IPS DF 4.7 (cell line): ENCODE data around the gene EFS.
"Not testable (repeated sequence)": the region's sequence is repeated elsewhere in the genome, so short reads cannot be mapped to it uniquely, and the experiment has no call there.

Experiments
- DNase-seq: peaks from one replicate; pipeline ENCODE4 v3.0.0-alpha.2; 2013; ENCODE audit warnings: low spot score; ENCODE audit errors: extremely low read depth

The EFS gene

GRCh38 chr14:23399591-23399990 lies 34.6 kb upstream of the EFS start:
- DNase-seq = no peak

DNA sequence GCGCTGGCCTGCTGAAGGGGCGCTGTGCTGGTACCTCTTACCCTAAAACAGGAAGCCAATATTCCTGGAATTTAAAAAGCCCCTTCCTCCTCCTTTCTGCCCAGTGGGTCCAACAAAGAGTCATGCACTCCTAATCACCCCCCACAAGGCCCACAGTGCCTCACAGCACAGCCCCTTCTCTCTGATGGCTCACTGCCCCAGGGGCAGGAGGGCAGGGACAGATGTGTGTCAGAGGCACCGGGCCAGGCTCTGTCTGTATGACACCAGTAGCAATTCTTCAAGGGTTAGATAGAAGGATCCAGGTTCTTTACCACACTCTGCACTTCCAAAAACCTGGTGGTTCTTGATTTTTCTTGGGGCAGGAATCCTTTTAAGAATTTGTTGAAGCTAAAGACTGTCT lies 34.2 kb upstream of the EFS start:
- DNase-seq = no peak

DNA sequence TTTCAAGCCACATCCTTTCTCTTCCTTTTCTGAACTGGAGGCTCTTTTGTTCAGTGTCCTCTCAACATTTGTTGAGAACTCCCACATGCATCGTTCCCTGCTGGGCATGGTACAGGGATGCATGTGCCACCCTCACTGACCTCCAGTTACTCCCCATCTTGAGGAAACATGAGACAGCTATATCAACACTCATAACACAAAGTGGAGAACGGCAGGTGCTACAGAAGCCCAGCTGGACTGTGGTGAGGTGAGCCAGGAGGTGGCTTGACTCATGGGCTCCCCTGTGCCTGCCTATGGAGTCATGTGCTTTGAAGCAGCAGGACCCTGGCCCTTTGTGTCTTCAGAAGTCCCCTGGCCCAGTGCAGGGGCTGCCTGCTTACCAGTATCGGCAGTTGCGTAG lies 33.4 kb upstream of the EFS start:
- no peak for DNase-seq

GRCh38 chr14:23396781-23397407 lies 31.9 kb upstream of the EFS start:
- DNase-seq = no peak

DNA sequence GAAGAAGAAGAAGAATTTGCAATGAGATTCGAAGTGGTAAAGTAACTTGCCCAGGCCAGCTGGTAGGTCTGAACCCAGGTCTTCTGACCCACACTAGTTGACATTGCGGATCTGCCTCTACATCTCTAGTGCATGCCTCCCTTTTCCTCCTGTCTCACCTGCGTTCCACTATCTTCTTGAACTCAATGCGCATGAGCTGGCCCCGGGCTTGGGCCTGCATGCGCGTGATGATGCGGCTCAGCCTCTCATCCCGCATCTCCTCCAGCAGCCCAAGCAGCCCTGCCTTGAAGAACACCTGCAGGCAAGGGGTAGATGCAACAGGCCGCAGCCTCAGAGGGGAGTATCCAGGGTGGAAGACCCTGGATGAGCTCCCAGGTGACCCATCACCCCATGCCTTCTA lies 31.2 kb upstream of the EFS start:
- DNase-seq = no peak

DNA sequence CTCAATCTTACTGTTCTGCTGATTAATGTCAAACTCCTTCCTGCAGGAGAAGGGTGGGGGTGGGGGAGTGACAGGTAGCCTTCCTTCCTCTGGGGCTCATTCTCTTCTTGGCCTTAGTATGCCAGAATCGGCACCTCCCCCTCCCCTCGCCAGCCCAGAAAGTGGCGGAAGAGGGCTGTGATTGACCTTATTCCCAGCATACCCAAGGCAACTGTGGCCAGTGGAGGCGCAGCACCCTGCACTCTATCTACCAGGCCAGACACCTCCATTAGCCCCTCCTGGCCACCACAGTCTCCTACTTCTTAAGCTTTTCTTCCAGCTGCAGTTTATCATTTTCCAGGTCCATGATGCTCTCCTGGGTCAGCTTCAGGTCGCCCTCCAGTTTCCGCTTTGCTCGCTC lies 27.6 kb upstream of the EFS start:
- no peak for DNase-seq

DNA sequence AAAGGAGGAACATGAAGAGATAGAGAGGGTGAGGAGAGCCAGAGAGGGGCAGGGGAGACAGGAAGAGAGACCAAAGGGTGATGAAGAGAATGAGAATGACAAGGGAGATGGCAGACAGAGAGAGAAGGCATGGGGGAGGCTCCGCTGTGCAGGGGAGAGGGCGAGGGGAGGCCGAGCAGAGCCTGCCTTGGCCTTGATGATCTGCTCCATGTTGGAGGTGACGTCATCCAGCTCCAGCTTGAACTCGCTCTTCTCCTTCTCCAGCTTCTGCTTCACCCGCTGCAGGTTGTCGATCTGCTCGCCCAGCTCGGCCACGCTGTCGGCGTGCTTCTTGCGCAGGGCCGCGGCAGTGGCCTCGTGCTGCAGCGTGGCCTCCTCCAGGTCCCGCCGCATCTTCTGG lies 24.9 kb upstream of the EFS start:
- DNase-seq = not testable (repeated sequence)

DNA sequence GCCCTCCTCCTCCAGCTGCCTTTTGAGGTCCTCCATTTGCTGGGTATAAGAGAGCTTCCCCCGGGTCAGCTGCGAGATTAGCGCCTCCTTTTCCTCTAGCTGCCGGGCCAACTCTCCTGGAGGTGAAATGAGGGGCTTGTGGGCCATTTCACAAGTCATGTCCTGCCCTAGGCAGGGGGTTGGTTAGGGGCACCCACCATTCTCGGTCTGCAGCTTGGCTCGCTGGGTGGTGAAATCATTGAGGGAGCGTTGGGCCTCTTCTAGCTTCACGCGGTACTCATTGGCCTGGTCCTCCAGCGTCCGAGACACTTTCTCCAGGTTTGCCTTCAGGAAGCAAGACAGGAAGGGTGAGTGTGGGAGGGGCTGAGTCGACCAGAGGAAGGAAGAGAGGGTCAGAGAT lies 24.4 kb upstream of the EFS start:
- DNase-seq = no peak

- DNase-seq = no peak
Observed at GRCh38 chr14:23388996-23389395, 24.0 kb upstream of the EFS start.

GRCh38 chr14:23387916-23388882 lies 23.2 kb upstream of the EFS start:
- no peak for DNase-seq

DNA sequence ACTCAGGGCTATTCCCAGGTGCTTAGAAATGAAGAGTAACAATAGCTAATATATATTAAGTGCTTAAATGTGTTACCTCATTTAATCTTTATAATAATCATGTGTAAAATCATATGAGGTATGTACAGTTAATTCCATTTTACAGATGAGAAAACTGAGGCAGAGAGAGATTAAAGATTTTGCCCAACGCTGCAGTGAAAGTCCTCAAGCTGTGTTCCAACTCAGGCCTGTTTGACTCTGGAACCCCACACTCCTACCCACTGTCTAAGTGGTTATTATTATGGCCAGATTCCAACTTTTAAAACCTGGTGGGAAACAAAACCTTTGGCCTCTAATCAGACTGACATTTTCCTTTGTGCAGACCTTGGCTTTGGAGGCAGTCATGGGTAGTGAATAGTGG lies 22.0 kb upstream of the EFS start:
- no peak for DNase-seq

- DNase-seq = not testable (repeated sequence)
Observed at GRCh38 chr14:23386266-23386657, 21.3 kb upstream of the EFS start.

- DNase-seq = no peak
Observed at GRCh38 chr14:23385642-23386265, 20.8 kb upstream of the EFS start.

DNA sequence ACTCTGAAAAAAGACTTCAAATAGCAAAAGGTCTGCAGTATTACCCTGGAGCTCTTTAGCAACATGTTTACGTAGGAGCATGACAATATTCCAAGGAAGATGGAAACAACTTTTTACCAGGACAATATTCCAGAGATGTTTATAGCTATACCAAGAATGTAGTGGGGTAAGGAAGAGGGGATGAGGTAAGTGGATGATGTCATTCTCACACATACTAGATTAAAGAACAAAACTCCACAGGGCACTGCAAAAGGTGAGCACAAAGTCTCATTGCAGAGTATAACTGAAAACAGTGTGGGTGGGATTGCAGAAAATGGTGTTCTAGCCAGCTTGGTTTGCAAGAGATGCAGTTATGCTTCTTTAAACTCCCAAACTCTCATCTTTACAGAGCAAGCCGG lies 20.3 kb upstream of the EFS start:
- DNase-seq = no peak

DNA sequence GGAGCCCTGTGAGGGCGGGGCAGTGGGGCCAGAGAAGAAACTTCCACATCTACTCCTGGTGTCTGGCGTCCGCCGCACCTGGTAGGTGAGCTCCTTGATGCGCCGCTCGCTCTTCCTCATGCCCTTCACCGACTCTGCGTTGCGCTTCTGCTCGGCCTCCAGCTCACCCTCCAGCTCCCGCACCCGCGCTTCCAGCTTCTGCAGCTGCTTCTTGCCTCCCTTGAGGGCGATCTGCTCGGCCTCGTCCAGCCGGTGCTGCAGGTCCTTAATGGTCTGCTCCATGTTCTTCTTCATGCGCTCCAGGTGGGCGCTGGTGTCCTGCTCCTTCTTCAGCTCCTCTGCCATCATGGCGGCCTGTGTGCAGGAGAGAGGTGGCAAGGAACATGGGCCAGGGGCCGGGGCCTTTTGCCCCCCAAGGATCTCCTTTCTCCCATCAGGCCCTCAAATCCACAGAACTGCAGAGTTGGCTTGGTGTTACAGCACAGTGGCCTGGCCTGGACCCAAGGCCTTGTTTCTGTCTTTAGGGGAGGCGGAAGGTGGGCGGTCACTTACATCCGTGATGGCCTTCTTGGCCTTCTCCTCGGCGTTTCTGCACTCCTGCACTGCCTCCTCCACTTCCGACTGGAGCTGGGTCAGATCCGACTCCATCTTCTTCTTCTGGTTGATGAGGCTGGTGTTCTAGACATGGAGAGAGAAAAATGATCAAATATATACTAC lies 19.6 kb upstream of the EFS start:
- no peak for DNase-seq

DNA sequence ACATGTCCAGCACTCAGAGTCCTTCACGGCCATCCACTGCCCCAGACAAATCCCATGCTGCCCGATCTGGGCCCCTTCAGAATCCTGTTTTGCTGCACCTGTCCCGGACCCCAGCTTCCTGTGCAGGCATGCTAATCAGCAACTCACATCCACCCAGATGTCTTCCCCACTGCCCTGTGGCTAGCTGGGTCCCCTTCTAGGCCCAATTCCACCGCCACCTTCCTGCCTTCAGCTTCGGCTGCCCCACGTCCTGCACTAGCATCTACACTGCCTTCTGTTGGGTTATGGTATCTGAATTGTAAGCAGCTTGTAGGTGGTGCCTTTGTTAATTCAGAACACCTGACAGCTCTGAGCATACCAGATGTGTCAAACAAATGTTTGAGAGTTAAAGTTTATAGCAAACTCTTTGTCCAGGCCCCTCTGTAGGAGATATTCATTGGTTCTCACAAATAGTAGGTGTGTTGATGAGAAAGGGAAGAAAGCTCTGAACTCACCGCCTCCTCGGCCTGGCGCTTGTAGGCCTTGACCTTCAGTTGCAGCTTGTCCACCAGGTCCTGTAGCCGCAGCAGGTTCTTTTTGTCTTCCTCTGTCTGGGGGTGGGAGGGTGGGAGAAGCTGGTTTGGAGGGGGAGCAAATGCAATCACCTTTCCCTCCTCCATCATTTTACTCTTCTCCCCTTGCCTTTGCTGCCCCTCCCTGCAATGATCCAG lies 17.9 kb upstream of the EFS start:
- DNase-seq = no peak

- DNase-seq = no peak
Observed at GRCh38 chr14:23382276-23382675, 17.3 kb upstream of the EFS start.

- no peak for DNase-seq
Observed at GRCh38 chr14:23381871-23382270, 16.9 kb upstream of the EFS start.

- no peak for DNase-seq
Observed at GRCh38 chr14:23380976-23381375, 16.0 kb upstream of the EFS start.

GRCh38 chr14:23380197-23380914 lies 15.4 kb upstream of the EFS start:
- DNase-seq = no peak
